Measurements from ENCODE around the gene SLC25A30. TPM values are rescaled to one million over a fixed set of nuclear protein-coding genes. Genes with fewer than 3 reads are reported as not detected.

The SLC25A30 gene
- total and polyA plus RNA-seq, 2 of the 13 experiments (the other 11 are each of a cell fraction or from before 2014, with no cell fraction given), result 19.6 to 22.5 TPM

GRCh38 chr13:45451282-45451681 lies 33.1 kb upstream of the SLC25A30 start:
- Histone ChIP-seq H3K4me3 (replicated peaks in 1 of 3; ENCODE audit: insufficient read depth in 1 of 3, low read depth in 2 of 3, low read length in 3 of 3) (no peak overlapping the region), H4K20me1 (ENCODE audit: insufficient read depth, low read length) (no peaks in the 10 kb centered on the region), H3K79me2 (ENCODE audit: insufficient read depth, low read length) (no peaks in the 10 kb centered on the region), H3K4me2 (ENCODE audit: low read depth, low read length) (no peak overlapping the region), H3K9me3 (ENCODE audit: low read length) (no peaks in the 10 kb centered on the region), H3K9ac (ENCODE audit: insufficient read depth, low read depth, low read length) (no peak overlapping the region), H2AFZ (ENCODE audit: low read length) (no peak overlapping the region), H3K27me3 (ENCODE audit: control insufficient read depth in 1 of 2, insufficient read depth in 2 of 2, low read length in 2 of 2) (no peaks in the 10 kb centered on the region), H3K27ac (ENCODE audit: extremely low read length, insufficient read depth, low read length) (peak overlapping the region; percentile 19), H3K36me3 (replicated peaks in 1 of 2; ENCODE audit: control insufficient read depth in 1 of 2, insufficient read depth in 2 of 2, low read length in 2 of 2) (no peaks in the 10 kb centered on the region), H3K4me1 (ENCODE audit: insufficient read depth, low read length) (peaks cover 83% of the 10 kb centered on the region)
- 95% methylated on average over 4 of the region's 4 CpGs for WGBS (ENCODE audit: low lambda C conversion rate)
- ATAC-seq (no peak), DNase-seq (ENCODE audit: low spot score) (no peak), FAIRE-seq (no peak)
- POLR2A ChIA-PET, result interaction anchor here (1.8 kb wide), 2 partner anchors 13 to 110 kb away, joined by 7 to 8 read pairs; partner anchors contain the start of genes COG3 and TPT1
- in situ Hi-C loops (cut with HindIII; ENCODE audit: extremely low pct_ligation_motif_present, low pct_unique_long_range_greater_than_20kb), result no loop called here
- CTCF ChIA-PET (ENCODE audit: low intra/inter-chr PET ratio, low total read pairs), result no interaction called here
- no TSS peak for BruUV-seq (replicated peaks)
- no peak for TF ChIP-seq ZBTB1 (CRISPR knock-in tag; IDR thresholded peaks at IDR 0.05; ENCODE audit: borderline replicate concordance)
- peak; percentile 73 for TF ChIP-seq ZNF629 (CRISPR knock-in tag; conservative IDR thresholded peaks at IDR 0.05)
- TF ChIP-seq ZBTB33 (CRISPR knock-in tag; IDR thresholded peaks at IDR 0.05), result no peak
- TF ChIP-seq KDM1A (CRISPR knock-in tag; IDR thresholded peaks at IDR 0.05), result 0 out of 2 replicates have a peak, but pooled peaks have one; percentile 52
- no peak for TF ChIP-seq SP2 (CRISPR knock-in tag; IDR thresholded peaks at IDR 0.05)
- no peak for TF ChIP-seq ZNF605 (CRISPR knock-in tag; IDR thresholded peaks at IDR 0.05)
- TF ChIP-seq MLX (CRISPR knock-in tag; IDR thresholded peaks at IDR 0.05), result no peak
- no peak for TF ChIP-seq ZNF572 (CRISPR knock-in tag; IDR thresholded peaks at IDR 0.05)
- TF ChIP-seq ZNF784 (CRISPR knock-in tag; IDR thresholded peaks at IDR 0.05; ENCODE audit: borderline replicate concordance), result no peak
- intact Hi-C loops (cut with micrococcal nuclease; ENCODE audit: unreplicated experiment), result no loop called here

Measured in HepG2 (cell line).